ENCODE measurements around the gene C5orf63. TPM values are rescaled to one million over a fixed set of nuclear protein-coding genes. Genes with fewer than 3 reads are reported as not detected.
"Not testable (repeated sequence)": the region's sequence is repeated elsewhere in the genome, so short reads cannot be mapped to it uniquely, and the experiment has no call there.

Gene C5orf63
- total RNA-seq, 1 donor from 2014 or later, result 4.2 TPM

DNA sequence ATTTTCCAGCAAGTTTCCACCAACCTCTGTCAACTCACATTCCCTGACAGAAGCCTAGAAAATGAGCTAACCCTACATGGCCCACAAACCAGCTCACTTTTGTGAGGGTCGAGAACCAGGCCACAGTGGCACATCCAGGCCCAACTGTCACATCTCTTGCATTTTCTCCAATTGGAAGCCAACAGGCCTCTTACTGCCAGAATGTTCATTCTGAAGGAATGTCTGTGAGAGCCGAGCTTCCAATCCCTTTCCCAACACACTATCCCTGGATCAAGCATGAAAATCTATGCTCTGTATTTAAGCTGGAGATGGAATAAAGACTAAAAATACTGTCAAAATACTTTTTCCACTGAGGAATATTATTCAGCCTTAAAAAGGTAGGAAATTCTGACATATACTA is 62.9 kb downstream of the C5orf63 start:
- ATAC-seq (no peak), DNase-seq (ENCODE audit: low spot score) (no peak)

DNA sequence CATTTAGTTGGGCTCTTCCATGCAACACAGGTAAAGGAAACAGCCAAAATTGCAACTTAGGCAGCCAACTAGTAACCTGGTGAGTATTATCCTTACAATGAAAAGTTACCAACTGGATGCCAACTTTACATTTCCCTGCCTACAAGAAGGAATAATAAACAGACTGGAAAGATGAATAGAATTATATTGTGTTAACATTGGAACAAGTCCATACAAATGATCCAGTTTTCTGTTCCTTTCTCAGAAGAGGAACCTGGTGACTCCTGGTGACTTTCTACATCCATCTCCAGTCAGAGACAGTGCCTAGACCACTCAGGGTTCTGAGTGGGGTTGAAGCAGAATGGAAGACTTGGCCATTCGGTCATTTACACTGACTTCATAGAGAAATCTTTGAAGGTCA is 63.5 kb downstream of the C5orf63 start:
- no peak for ATAC-seq
- no peak for DNase-seq (ENCODE audit: low spot score)

DNA sequence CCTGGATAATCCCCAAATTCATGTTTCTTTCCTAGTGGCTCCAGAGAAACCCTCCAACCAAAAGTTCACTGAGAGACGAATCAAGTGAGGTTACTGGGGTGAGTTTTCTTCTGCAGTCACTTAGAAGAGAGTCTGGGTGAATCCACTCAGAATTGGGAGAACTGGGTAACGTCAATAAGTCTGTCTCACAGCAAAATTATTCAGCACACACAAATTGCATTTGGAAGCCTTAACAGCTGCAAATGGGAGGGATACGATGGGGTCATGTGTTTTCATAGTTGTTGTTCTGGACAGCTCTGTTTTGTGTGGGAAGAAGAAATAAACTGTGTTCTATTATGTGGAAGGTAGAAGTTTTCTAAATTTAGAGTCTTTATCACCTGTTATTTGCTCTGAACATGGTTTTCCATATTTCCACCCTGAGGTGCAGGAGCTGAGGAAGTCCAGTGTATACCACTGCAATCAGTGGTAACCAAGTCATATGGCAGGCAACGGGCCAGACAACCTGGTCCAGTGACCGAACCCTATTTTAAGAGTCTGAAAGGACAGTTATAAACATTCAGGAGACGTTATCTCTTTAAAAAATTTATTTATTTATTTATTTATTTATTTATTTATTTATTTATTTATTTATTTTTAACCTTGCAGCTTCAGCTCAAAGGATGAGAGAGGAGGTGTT is 64.9 kb downstream of the C5orf63 start:
- ATAC-seq (no peak), DNase-seq (ENCODE audit: low spot score) (no peak)

GRCh38 chr5:127007522-127007921 is 65.8 kb downstream of the C5orf63 start:
- DNase-seq (ENCODE audit: low spot score) (no peak), ATAC-seq (no peak)

DNA sequence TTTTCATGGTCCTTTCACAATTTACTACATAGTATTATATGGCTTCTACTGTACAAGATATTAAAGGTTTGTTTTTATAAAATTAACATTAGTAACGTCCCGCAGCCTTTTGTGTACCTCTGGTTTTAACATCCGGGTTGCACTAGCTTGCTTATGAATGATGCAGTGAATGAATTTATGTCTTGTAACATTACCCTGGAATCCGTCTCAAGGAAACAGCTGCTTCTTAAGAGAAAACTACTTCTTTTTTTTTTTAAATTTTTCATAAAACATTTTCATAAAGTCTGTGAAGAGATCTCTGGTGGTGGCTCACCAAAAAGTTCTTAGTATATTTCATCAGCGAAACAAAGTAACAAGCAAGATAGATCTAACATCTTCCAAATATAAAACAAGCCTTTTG is 66.6 kb downstream of the C5orf63 start:
- no peak for DNase-seq (ENCODE audit: low spot score)
- no peak for ATAC-seq

- DNase-seq (ENCODE audit: low spot score); ATAC-seq: not testable (repeated sequence)
These were observed 68.0 kb downstream of the C5orf63 start for GRCh38 chr5:127005282-127005681.

GRCh38 chr5:127004721-127005120 is 68.6 kb downstream of the C5orf63 start:
- DNase-seq (ENCODE audit: low spot score), result no peak
- ATAC-seq, result no peak

- peak; percentile 77 for ATAC-seq
- DNase-seq (ENCODE audit: low spot score), result no peak
These were observed 69.4 kb downstream of the C5orf63 start for GRCh38 chr5:127003798-127004495.

DNA sequence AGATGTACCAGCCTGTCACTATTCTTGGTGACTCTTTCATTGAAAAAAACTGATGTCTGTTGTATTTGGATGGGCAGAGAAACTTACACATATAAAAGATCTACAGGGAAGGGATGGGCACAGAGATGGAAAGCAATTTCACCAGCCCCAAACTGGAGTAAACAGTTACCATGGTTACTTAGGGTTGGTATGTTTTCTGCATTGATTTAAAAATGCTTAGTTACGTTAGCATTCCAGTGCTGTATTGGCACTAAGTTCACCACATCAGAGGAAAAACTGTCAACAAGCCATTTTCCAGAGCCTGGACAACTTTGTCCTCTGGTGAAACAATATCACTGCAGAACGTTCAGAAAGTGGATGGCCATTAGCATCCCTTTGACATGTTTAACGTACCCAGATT is 70.9 kb downstream of the C5orf63 start:
- DNase-seq (ENCODE audit: low spot score) (no peak), ATAC-seq (no peak)

- ATAC-seq (no peak), DNase-seq (ENCODE audit: low spot score) (no peak)
These were observed 71.5 kb downstream of the C5orf63 start for GRCh38 chr5:127001621-127002296.

Other genes starting within 250 kb of the C5orf63 start
- 0.88 TPM for gene MARCHF3, start 42.9 kb downstream of the C5orf63 start, total RNA-seq
- gene MEGF10, start 217.3 kb upstream of the C5orf63 start, total RNA-seq, result 1.4 TPM

Measured in left lobe of liver (tissue), 2 donors.